ENCODE results near the gene CNTN4.

CNTN4 gene

GRCh38 chr3:2589336-2589969 lies 490.8 kb downstream of the CNTN4 start:
- DNase-seq (ENCODE audit: low read depth, low spot score): no peak

- no peak for DNase-seq (ENCODE audit: low read depth, low spot score)
Observed at GRCh38 chr3:2595486-2595885, 496.8 kb downstream of the CNTN4 start.

GRCh38 chr3:2597615-2598014 lies 498.9 kb downstream of the CNTN4 start:
- no peak for DNase-seq (ENCODE audit: low read depth, low spot score)

GRCh38 chr3:2599471-2599870 lies 500.8 kb downstream of the CNTN4 start:
- no peak for DNase-seq (ENCODE audit: low read depth, low spot score)

- DNase-seq (ENCODE audit: low read depth, low spot score): no peak
Observed at GRCh38 chr3:2603692-2604289, 505.1 kb downstream of the CNTN4 start.

GRCh38 chr3:2614578-2614977 lies 515.9 kb downstream of the CNTN4 start:
- DNase-seq (ENCODE audit: low read depth, low spot score): no peak

- DNase-seq (ENCODE audit: low read depth, low spot score): no peak
Observed at GRCh38 chr3:2615080-2615479, 516.4 kb downstream of the CNTN4 start.

GRCh38 chr3:2623436-2623835 lies 524.8 kb downstream of the CNTN4 start:
- DNase-seq (ENCODE audit: low read depth, low spot score): no peak

- no peak for DNase-seq (ENCODE audit: low read depth, low spot score)
Observed at GRCh38 chr3:2628117-2628516, 529.5 kb downstream of the CNTN4 start.

- no peak for DNase-seq (ENCODE audit: low read depth, low spot score)
Observed at GRCh38 chr3:2635511-2635910, 536.8 kb downstream of the CNTN4 start.

- no peak for DNase-seq (ENCODE audit: low read depth, low spot score)
Observed at GRCh38 chr3:2643606-2644005, 544.9 kb downstream of the CNTN4 start.

GRCh38 chr3:2645001-2645400 lies 546.3 kb downstream of the CNTN4 start:
- DNase-seq (ENCODE audit: low read depth, low spot score): no peak

GRCh38 chr3:2650746-2651145 lies 552.1 kb downstream of the CNTN4 start:
- DNase-seq (ENCODE audit: low read depth, low spot score): no peak

GRCh38 chr3:2652386-2652785 lies 553.7 kb downstream of the CNTN4 start:
- no peak for DNase-seq (ENCODE audit: low read depth, low spot score)

GRCh38 chr3:2653706-2654105 lies 555.0 kb downstream of the CNTN4 start:
- DNase-seq (ENCODE audit: low read depth, low spot score): no peak

GRCh38 chr3:2655229-2655701 lies 556.6 kb downstream of the CNTN4 start:
- DNase-seq (ENCODE audit: low read depth, low spot score): no peak

GRCh38 chr3:2656806-2657777 lies 558.4 kb downstream of the CNTN4 start:
- no peak for DNase-seq (ENCODE audit: low read depth, low spot score)

- no peak for DNase-seq (ENCODE audit: low read depth, low spot score)
Observed at GRCh38 chr3:2657971-2658370, 559.3 kb downstream of the CNTN4 start.

- DNase-seq (ENCODE audit: low read depth, low spot score): no peak
Observed at GRCh38 chr3:2659896-2660295, 561.2 kb downstream of the CNTN4 start.

- DNase-seq (ENCODE audit: low read depth, low spot score): no peak
Observed at GRCh38 chr3:2661078-2661477, 562.4 kb downstream of the CNTN4 start.

GRCh38 chr3:2677501-2677900 lies 578.8 kb downstream of the CNTN4 start:
- DNase-seq (ENCODE audit: low read depth, low spot score): no peak

- DNase-seq (ENCODE audit: low read depth, low spot score): no peak
Observed at GRCh38 chr3:2680236-2680635, 581.6 kb downstream of the CNTN4 start.
